ENCODE measurements around the gene PPP1R2B. TPM values are rescaled to one million over a fixed set of nuclear protein-coding genes. Genes with fewer than 3 reads are reported as not detected.

The PPP1R2B gene
- polyA plus RNA-seq, 3 donors: 0.08 TPM; not detected in 2

GRCh38 chr5:156893517-156893916, 43.4 kb downstream of the PPP1R2B start:
- Histone ChIP-seq H4K20me1 (ENCODE audit: insufficient read depth, low read length) (no peaks in the 10 kb centered on the region), H3K4me1 (ENCODE audit: control insufficient read depth in 1 of 2, insufficient read depth in 2 of 2, low read length in 2 of 2) (no peaks in the 10 kb centered on the region), H3K4me2 (replicated peaks; ENCODE audit: extremely low read depth, low read length, poor library complexity, severe bottlenecking) (no peak overlapping the region), H3K9me3 (replicated peaks in 1 of 2; ENCODE audit: control insufficient read depth in 1 of 2, insufficient read depth in 1 of 2, low read length in 2 of 2) (no peaks in the 10 kb centered on the region), H3K9ac (ENCODE audit: insufficient read depth, low read length, poor library complexity, severe bottlenecking) (no peak overlapping the region), H2AFZ (ENCODE audit: insufficient read depth, low read depth, low read length, poor library complexity, severe bottlenecking) (no peak overlapping the region), H3K36me3 (replicated peaks in 1 of 2; ENCODE audit: control insufficient read depth in 1 of 2, insufficient read depth in 2 of 2, low read length in 2 of 2) (no peaks in the 10 kb centered on the region), H3K79me2 (ENCODE audit: insufficient read depth, low read length) (no peaks in the 10 kb centered on the region), H3K27ac (ENCODE audit: low read depth in 1 of 2, low read length in 2 of 2) (no peak overlapping the region), H3K27me3 (ENCODE audit: control insufficient read depth in 2 of 2, insufficient read depth in 2 of 2, low read length in 2 of 2) (no peaks in the 10 kb centered on the region), H3K4me3 (replicated peaks in 1 of 3; ENCODE audit: low read depth in 2 of 3, low read length in 3 of 3) (no peak overlapping the region)
- DNase-seq: no peak
- Mint-ChIP-seq H3K9me3 (peaks cover 0 to 2% (median 0%) of the 10 kb centered on the region in 7 donors), H3K27ac (no peak overlapping the region), H3K4me3 (no peak overlapping the region), H3K27me3 (ENCODE audit: low read depth in 3 of 3) (peaks cover 0 to 7% (median 3%) of the 10 kb centered on the region in 3 donors), H3K36me3 (no peaks in the 10 kb centered on the region), H3K4me1 (no peaks in the 10 kb centered on the region)
- WGBS (ENCODE audit: insufficient coverage): no CpG with 5 or more reads among the region's 1 CpG
- TF ChIP-seq CTCF (IDR thresholded peaks at IDR 0.05): no peak
- intact Hi-C loops (cut with micrococcal nuclease): no loop called here

GRCh38 chr5:156896546-156896945, 46.5 kb downstream of the PPP1R2B start:
- H3K4me1 Mint-ChIP-seq: no peaks in the 10 kb centered on the region
- no peaks in the 10 kb centered on the region for H3K9me3 ChIP-seq (replicated peaks in 1 of 2; ENCODE audit: control insufficient read depth in 1 of 2, insufficient read depth in 1 of 2, low read length in 2 of 2)
- H3K79me2 ChIP-seq (ENCODE audit: insufficient read depth, low read length): no peaks in the 10 kb centered on the region
- H3K27me3 ChIP-seq (ENCODE audit: control insufficient read depth in 2 of 2, insufficient read depth in 2 of 2, low read length in 2 of 2): no peaks in the 10 kb centered on the region
- 90% methylated on average over 6 of the region's 7 CpGs for WGBS (ENCODE audit: insufficient coverage)
- peaks cover 0 to 2% (median 0%) of the 10 kb centered on the region in 7 donors for H3K9me3 Mint-ChIP-seq
- no peak for TF ChIP-seq CTCF (IDR thresholded peaks at IDR 0.05)
- H3K27ac ChIP-seq (ENCODE audit: low read depth in 1 of 2, low read length in 2 of 2): no peak overlapping the region
- no peak overlapping the region for H3K4me3 Mint-ChIP-seq
- no peak overlapping the region for H3K4me2 ChIP-seq (replicated peaks; ENCODE audit: extremely low read depth, low read length, poor library complexity, severe bottlenecking)
- H3K27me3 Mint-ChIP-seq (ENCODE audit: low read depth in 3 of 3): peaks cover 0 to 5% (median 2%) of the 10 kb centered on the region in 3 donors
- no peak overlapping the region for H3K27ac Mint-ChIP-seq
- no peak overlapping the region for H3K9ac ChIP-seq (ENCODE audit: insufficient read depth, low read length, poor library complexity, severe bottlenecking)
- no peaks in the 10 kb centered on the region for H4K20me1 ChIP-seq (ENCODE audit: insufficient read depth, low read length)
- no peak for DNase-seq
- no peaks in the 10 kb centered on the region for H3K36me3 Mint-ChIP-seq
- no peak overlapping the region for H3K4me3 ChIP-seq (replicated peaks in 1 of 3; ENCODE audit: low read depth in 2 of 3, low read length in 3 of 3)
- intact Hi-C loops (cut with micrococcal nuclease): no loop called here
- H3K36me3 ChIP-seq (replicated peaks in 1 of 2; ENCODE audit: control insufficient read depth in 1 of 2, insufficient read depth in 2 of 2, low read length in 2 of 2): no peaks in the 10 kb centered on the region
- H2AFZ ChIP-seq (ENCODE audit: insufficient read depth, low read depth, low read length, poor library complexity, severe bottlenecking): no peak overlapping the region
- no peaks in the 10 kb centered on the region for H3K4me1 ChIP-seq (ENCODE audit: control insufficient read depth in 1 of 2, insufficient read depth in 2 of 2, low read length in 2 of 2)

Small RNA genes lying within 50 kb of the gene (small RNA-seq; reads per million reads assigned to genes)
- gene RNU6-556P (ENCODE audit: insufficient read length, low read depth): not detected

Other genes starting within 250 kb of the PPP1R2B start
- under 1 TPM in 1 of 3 donors, not detected in 2; 0.14 TPM for gene TIMD4, start 112.9 kb downstream of the PPP1R2B start, polyA plus RNA-seq
- 1 to 10 TPM in 1 of 3 donors, not detected in 2; 1.1 TPM for gene HAVCR1, start 208.8 kb downstream of the PPP1R2B start, polyA plus RNA-seq

Data from CD14-positive monocyte (primary cell).